ENCODE measurements around the gene MYADML2.

Gene MYADML2

GRCh38 chr17:81964081-81964849, 17.2 kb upstream of the MYADML2 start (continued):
- no peak for TF ChIP-seq ARNTL (CRISPR knock-in tag; IDR thresholded peaks at IDR 0.05; ENCODE audit: borderline replicate concordance, low read depth)
- TF ChIP-seq ZNF565 (CRISPR knock-in tag; conservative IDR thresholded peaks at IDR 0.05; ENCODE audit: low read depth), result no peak

DNA sequence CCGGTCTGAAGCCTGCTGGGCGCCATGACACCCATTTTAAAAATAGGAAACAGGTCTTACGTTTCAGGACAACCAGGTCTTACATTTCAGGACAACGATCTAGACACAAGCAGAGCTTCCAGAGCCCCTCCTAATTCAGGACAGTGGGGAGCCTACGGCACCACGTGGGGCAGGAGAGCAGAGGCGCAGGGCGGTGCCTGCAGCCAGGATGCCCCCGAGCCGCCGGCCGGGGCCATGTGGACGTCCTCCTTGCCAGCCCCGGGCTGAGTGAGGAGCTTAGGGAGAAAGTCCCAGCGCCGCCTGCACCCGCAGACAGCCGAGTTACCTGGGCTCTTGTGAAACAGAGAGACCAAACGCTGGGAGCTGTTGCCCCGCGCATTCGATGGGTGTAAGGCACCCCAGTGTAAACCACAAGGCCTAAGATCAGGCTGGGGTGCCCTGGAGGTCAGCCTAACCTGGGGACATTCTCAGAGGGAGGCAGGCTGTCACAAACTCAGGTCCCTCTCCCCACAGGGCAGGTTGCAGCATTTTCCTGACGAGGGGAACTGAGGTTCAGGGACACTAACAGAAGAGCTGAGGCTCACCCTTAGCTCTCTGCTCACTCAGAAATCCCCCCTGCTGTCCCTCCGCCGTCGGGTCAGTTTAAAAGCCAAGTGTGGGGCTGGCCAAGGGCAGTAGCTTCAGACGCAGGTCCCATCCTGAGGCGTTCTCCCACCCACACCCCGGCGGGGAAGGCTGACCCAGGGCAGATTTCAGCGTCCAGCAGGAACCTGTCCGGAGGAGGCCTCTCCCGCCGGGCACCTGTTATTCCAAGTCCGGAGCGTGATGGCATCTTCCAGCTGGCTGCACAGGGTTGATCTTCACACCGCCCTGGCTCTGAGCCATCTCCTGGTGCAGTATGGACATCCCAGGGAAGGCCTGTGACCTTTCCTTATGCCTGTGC, 15.7 kb upstream of the MYADML2 start:
- no peak for ATAC-seq
- TF ChIP-seq PPARA (CRISPR knock-in tag; IDR thresholded peaks at IDR 0.05; ENCODE audit: borderline replicate concordance) (no peak), TCF4 (CRISPR knock-in tag; IDR thresholded peaks at IDR 0.05; ENCODE audit: borderline replicate concordance) (no peak), CSRNP3 (CRISPR knock-in tag; IDR thresholded peaks at IDR 0.05) (no peak), ZNF565 (CRISPR knock-in tag; conservative IDR thresholded peaks at IDR 0.05; ENCODE audit: low read depth) (no peak), ZNF8 (CRISPR knock-in tag; IDR thresholded peaks at IDR 0.05) (no peak), ZFP3 (CRISPR knock-in tag; IDR thresholded peaks at IDR 0.05) (no peak), ZFP30 (CRISPR knock-in tag; IDR thresholded peaks at IDR 0.05) (no peak)

DNA sequence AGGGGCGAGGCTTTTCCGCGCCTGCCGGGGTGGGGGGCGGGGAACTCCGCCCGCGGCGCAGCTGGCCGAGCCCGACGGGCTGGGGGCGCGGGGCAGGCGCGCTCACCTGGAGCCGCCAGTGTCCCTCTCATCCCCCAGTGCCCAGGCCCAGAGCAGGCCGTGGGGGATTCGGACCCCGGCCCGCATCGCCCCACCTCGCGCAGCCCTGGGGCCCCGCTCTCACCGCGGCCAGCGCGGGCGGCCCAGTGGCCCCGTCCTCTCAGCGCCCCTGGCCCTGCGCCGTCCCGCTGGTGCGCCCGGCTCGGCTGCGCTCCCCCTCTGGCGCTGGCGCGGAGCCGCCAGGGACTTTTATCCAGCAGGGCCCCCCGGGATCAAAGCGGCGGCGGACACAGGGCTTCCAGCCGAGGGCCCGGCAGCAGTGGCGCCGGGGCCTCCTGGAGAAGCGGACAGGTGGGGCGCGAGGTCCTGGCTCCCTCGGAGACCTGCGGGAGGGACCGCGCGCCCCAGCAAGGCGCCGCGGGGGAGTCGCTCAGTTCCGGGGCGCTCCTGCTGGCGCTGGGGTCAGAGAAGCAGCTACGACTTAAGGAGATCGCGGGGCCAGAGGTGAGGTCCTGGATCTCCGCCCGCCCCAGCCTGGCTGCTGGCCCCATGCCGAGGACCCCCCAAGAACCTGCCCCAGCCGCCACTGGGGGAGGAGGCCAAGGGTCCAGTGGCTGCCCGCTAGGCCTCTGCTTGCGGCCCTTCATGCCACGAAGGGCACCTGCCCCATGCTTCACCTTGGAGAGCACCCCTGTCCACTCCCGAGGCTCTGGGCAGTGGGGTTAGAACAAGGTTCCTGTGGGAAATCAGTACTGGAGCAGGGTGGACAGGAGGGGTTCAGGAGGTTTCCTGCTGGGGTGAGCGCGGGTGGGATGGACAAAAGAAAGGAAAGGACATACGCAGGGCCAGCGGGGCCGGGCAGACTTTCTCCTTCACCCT, 14.8 kb upstream of the MYADML2 start:
- TF ChIP-seq GLIS3 (CRISPR knock-in tag; IDR thresholded peaks at IDR 0.05) (no peak), TSHZ2 (CRISPR knock-in tag; IDR thresholded peaks at IDR 0.05) (no peak), ARNTL (CRISPR knock-in tag; IDR thresholded peaks at IDR 0.05; ENCODE audit: borderline replicate concordance, low read depth) (no peak), ISL1 (CRISPR knock-in tag; IDR thresholded peaks at IDR 0.05) (no peak), ZFP3 (CRISPR knock-in tag; IDR thresholded peaks at IDR 0.05) (no peak), TOX (CRISPR knock-in tag; IDR thresholded peaks at IDR 0.05; ENCODE audit: borderline replicate concordance) (no peak), CSRNP3 (CRISPR knock-in tag; IDR thresholded peaks at IDR 0.05) (no peak), BACH2 (CRISPR knock-in tag; IDR thresholded peaks at IDR 0.05; ENCODE audit: borderline replicate concordance) (no peak), OSR1 (CRISPR knock-in tag; IDR thresholded peaks at IDR 0.05) (no peak), RARB (CRISPR knock-in tag; IDR thresholded peaks at IDR 0.05) (no peak), CSDC2 (CRISPR knock-in tag; IDR thresholded peaks at IDR 0.05) (no peak), ESRRG (CRISPR knock-in tag; IDR thresholded peaks at IDR 0.05) (no peak), ZFP30 (CRISPR knock-in tag; IDR thresholded peaks at IDR 0.05) (no peak), CREB5 (CRISPR knock-in tag; IDR thresholded peaks at IDR 0.05; ENCODE audit: low read depth) (no peak), ZC3H10 (CRISPR knock-in tag; IDR thresholded peaks at IDR 0.05) (no peak)
- TF ChIP-seq, protein P1, sequence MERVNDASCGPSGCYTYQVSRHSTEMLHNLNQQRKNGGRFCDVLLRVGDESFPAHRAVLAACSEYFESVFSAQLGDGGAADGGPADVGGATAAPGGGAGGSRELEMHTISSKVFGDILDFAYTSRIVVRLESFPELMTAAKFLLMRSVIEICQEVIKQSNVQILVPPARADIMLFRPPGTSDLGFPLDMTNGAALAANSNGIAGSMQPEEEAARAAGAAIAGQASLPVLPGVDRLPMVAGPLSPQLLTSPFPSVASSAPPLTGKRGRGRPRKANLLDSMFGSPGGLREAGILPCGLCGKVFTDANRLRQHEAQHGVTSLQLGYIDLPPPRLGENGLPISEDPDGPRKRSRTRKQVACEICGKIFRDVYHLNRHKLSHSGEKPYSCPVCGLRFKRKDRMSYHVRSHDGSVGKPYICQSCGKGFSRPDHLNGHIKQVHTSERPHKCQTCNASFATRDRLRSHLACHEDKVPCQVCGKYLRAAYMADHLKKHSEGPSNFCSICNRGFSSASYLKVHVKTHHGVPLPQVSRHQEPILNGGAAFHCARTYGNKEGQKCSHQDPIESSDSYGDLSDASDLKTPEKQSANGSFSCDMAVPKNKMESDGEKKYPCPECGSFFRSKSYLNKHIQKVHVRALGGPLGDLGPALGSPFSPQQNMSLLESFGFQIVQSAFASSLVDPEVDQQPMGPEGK (CRISPR knock-in tag; IDR thresholded peaks at IDR 0.05; ENCODE audit: borderline replicate concordance), result no peak
- no peak for ATAC-seq

Measured in SK-N-SH treated with all-trans-retinoic acid at 6 μM for 48 hours (cell line).